WTC11 (cell line): ENCODE results near the gene TEX51.

Experiments used
- ATF1 ChIP-seq: sonication (generic); formaldehyde crosslinking; IDR thresholded peaks from 2 replicates; pipeline ENCODE4 v1.8.1; 2023; ENCODE audit warnings: mild to moderate bottlenecking, moderate library complexity, missing genetic modification reagents
- CBFB ChIP-seq: sonication (generic); formaldehyde crosslinking; IDR thresholded peaks from 2 replicates; pipeline ENCODE4 v1.8.1; 2022; ENCODE audit warnings: mild to moderate bottlenecking, low read depth, missing genetic modification reagents
- FOXP1 ChIP-seq: sonication (generic); formaldehyde crosslinking; IDR thresholded peaks from 2 replicates; pipeline ENCODE4 v1.8.0; 2022; ENCODE audit warnings: missing genetic modification reagents, mild to moderate bottlenecking, moderate library complexity, borderline replicate concordance
- JUN ChIP-seq: sonication (generic); formaldehyde crosslinking; IDR thresholded peaks from 2 replicates; pipeline ENCODE4 v1.8.0; 2023; ENCODE audit warnings: mild to moderate bottlenecking, missing genetic modification reagents
- MLX ChIP-seq: sonication (generic); formaldehyde crosslinking; IDR thresholded peaks from 2 replicates; pipeline ENCODE4 v1.8.1; 2023; ENCODE audit warnings: mild to moderate bottlenecking, missing genetic modification reagents, moderate library complexity
- NR3C1 ChIP-seq: sonication (generic); formaldehyde crosslinking; conservative IDR thresholded peaks from 2 replicates; pipeline ENCODE4 v1.8.1; 2023; ENCODE audit warnings: low read depth, mild to moderate bottlenecking, missing genetic modification reagents
- SP1 ChIP-seq: sonication (generic); formaldehyde crosslinking; conservative IDR thresholded peaks from 2 replicates; pipeline ENCODE4 v1.8.1; 2022; ENCODE audit warnings: missing genetic modification reagents
- ZNF512 ChIP-seq: sonication (generic); formaldehyde crosslinking; IDR thresholded peaks from 2 replicates; pipeline ENCODE4 v1.8.1; 2022; ENCODE audit warnings: missing genetic modification reagents, borderline replicate concordance
- TF ChIP-seq, protein P1 (sequence below): fragments of 200-600 bp; IDR thresholded peaks from 2 replicates; pipeline ENCODE4 v1.8.0; 2022; ENCODE audit warnings: antibody characterized with exemption
- TF ChIP-seq, protein P2 (sequence below): sonication (generic); formaldehyde crosslinking; conservative IDR thresholded peaks from 2 replicates; pipeline ENCODE4 v1.8.1; 2022; ENCODE audit warnings: mild to moderate bottlenecking, missing genetic modification reagents
- TF ChIP-seq, protein P3 (sequence below): fragments of 250-450 bp; sonication (Bioruptor Pico); IDR thresholded peaks from 2 replicates; pipeline ENCODE4 v1.8.0; 2021; ENCODE audit warnings: mild to moderate bottlenecking

DNA sequence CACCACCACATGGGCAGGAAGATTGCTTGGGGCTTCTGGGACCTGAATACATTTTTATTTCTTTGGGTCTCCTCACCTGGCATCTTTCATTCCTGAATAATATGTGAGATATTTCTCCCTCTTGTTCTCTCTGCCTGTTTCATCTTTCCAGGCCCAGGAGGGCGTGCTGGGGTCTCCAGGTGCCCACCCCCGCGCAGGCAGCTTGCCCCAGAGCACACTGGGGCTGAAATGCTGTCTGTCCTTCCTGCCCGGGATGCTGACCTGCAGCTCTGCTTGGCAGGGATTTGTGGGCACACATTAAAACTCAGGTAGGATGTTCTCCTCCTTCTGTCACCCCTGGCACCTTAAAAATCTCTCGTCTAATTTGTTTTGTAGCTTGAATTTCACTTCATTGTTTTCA lies 39.7 kb upstream of the TEX51 start:
- no peak for TF ChIP-seq NR3C1 (CRISPR knock-in tag)
- TF ChIP-seq, protein P1, sequence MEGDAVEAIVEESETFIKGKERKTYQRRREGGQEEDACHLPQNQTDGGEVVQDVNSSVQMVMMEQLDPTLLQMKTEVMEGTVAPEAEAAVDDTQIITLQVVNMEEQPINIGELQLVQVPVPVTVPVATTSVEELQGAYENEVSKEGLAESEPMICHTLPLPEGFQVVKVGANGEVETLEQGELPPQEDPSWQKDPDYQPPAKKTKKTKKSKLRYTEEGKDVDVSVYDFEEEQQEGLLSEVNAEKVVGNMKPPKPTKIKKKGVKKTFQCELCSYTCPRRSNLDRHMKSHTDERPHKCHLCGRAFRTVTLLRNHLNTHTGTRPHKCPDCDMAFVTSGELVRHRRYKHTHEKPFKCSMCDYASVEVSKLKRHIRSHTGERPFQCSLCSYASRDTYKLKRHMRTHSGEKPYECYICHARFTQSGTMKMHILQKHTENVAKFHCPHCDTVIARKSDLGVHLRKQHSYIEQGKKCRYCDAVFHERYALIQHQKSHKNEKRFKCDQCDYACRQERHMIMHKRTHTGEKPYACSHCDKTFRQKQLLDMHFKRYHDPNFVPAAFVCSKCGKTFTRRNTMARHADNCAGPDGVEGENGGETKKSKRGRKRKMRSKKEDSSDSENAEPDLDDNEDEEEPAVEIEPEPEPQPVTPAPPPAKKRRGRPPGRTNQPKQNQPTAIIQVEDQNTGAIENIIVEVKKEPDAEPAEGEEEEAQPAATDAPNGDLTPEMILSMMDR: no peak
- no peak for TF ChIP-seq CBFB
- TF ChIP-seq FOXP1 (CRISPR knock-in tag): no peak
- TF ChIP-seq ZNF512 (CRISPR knock-in tag): no peak
- TF ChIP-seq, protein P2, sequence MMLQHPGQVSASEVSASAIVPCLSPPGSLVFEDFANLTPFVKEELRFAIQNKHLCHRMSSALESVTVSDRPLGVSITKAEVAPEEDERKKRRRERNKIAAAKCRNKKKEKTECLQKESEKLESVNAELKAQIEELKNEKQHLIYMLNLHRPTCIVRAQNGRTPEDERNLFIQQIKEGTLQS: no peak
- TF ChIP-seq JUN (CRISPR knock-in tag): no peak
- TF ChIP-seq ATF1 (CRISPR knock-in tag): no peak
- TF ChIP-seq, protein P3, sequence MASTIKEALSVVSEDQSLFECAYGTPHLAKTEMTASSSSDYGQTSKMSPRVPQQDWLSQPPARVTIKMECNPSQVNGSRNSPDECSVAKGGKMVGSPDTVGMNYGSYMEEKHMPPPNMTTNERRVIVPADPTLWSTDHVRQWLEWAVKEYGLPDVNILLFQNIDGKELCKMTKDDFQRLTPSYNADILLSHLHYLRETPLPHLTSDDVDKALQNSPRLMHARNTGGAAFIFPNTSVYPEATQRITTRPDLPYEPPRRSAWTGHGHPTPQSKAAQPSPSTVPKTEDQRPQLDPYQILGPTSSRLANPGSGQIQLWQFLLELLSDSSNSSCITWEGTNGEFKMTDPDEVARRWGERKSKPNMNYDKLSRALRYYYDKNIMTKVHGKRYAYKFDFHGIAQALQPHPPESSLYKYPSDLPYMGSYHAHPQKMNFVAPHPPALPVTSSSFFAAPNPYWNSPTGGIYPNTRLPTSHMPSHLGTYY: no peak
- no peak for TF ChIP-seq MLX
- no peak for TF ChIP-seq SP1 (CRISPR knock-in tag)
